ENCODE results near the gene GADD45GIP1. TPM values are rescaled to one million over a fixed set of nuclear protein-coding genes. Genes with fewer than 3 reads are reported as not detected.

Gene GADD45GIP1
- total and polyA plus RNA-seq, 10 of the 15 experiments (the other 5 are each of a cell fraction or from before 2014, with no cell fraction given) = 5.1 to 136 (median 30.1) TPM

DNA sequence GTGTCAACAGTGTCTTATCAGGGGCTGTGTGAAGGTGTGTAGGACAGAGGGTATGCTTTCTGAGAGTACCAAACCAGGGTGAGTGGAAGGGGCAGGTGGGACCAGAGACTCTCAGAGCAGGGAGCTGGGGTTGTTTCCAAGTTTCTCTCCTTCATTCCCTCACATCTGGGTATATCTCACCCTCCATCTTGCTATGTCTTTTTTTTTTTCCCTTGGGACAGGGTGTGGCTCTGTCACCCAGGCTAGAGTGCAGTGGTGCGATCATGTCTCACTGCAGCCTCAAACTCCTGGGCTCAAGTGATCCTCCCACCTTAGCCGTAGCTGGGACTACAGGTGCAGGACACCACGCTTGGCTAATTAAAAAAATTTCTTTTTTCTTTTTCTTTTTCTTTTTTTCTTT lies 23.0 kb upstream of the GADD45GIP1 start:
- in situ Hi-C loops (cut with MboI) = loop anchor here (5.0 to 10.0 kb wide), 2 partner anchors 112 to 285 kb away; no protein-coding TSS in a partner anchor
- SMC1A ChIA-PET (ENCODE audit: uncharacterized antibody, unreplicated experiment) = interaction anchor here (1.1 to 7.5 kb wide), 4 partner anchors 15 to 281 kb away, joined by 3 to 48 read pairs (median 24); no protein-coding TSS in a partner anchor
- Histone ChIP-seq H3K4me2 (ENCODE audit: control insufficient read depth, insufficient read depth) (no peak overlapping the region), H4K20me1 (ENCODE audit: control insufficient read depth, insufficient read depth) (no peaks in the 10 kb centered on the region), H3K79me2 (ENCODE audit: control insufficient read depth, insufficient read depth, low read length) (no peaks in the 10 kb centered on the region), H2AFZ (ENCODE audit: control insufficient read depth, low read depth, low read length) (no peak overlapping the region), H3K9ac (ENCODE audit: control insufficient read depth, insufficient read depth, low read length) (no peak overlapping the region), H3K27ac (ENCODE audit: control insufficient read depth, insufficient read depth) (no peak overlapping the region), H3K36me3 (ENCODE audit: control insufficient read depth in 2 of 2, insufficient read depth in 2 of 2, low read length in 1 of 2) (no peaks in the 10 kb centered on the region), H3K4me1 (ENCODE audit: control insufficient read depth, insufficient read depth, low read length) (no peaks in the 10 kb centered on the region; the same call in 1 of the 2 replicates), H3K4me3 (no peak overlapping the region), H3K9me3 (replicated peaks; ENCODE audit: control insufficient read depth, insufficient read depth, low read length) (no peaks in the 10 kb centered on the region), H3K27me3 (replicated peaks in 1 of 2; ENCODE audit: control insufficient read depth in 2 of 2, insufficient read depth in 2 of 2, low read length in 1 of 2) (0 out of 4 replicates have a peak, but pooled peaks cover 0 to 3% of the 10 kb centered on the region in 2 experiments)
- DNase-seq (ENCODE audit: low read depth, low spot score) (no peak), FAIRE-seq (no peak), ATAC-seq (no peak)
- no TSS peak for BruUV-seq (replicated peaks)
- RAD21 ChIA-PET (ENCODE audit: unreplicated experiment) = interaction anchor here (0.7 to 4.7 kb wide), 5 partner anchors 15 to 115 kb away, joined by 3 to 81 read pairs (median 5); no protein-coding TSS in a partner anchor
- 0% methylated on average over 3 of the region's 3 CpGs for WGBS (ENCODE audit: insufficient coverage, insufficient replicate concordance, low lambda C conversion rate, missing lambda C conversion rate)
- intact Hi-C loops (cut with micrococcal nuclease; ENCODE audit: unreplicated experiment) = loop anchor here (2.0 to 5.0 kb wide), 5 partner anchors 52 to 297 kb away; no protein-coding TSS in a partner anchor
- no peak for TF ChIP-seq ESRRA (IDR thresholded peaks at IDR 0.05; ENCODE audit: low read length)
- no peak for TF ChIP-seq RCOR1 (conservative IDR thresholded peaks at IDR 0.05; ENCODE audit: low read depth, low read length)
- no peak for TF ChIP-seq TAF1 (IDR thresholded peaks at IDR 0.05; ENCODE audit: borderline replicate concordance, low read depth, low read length)
- TF ChIP-seq BRCA1 (IDR thresholded peaks at IDR 0.05; ENCODE audit: low read depth, low read length) = no peak
- no peak for TF ChIP-seq MEF2B (IDR thresholded peaks at IDR 0.05; ENCODE audit: partially characterized antibody, poor library complexity, severe bottlenecking)
- TF ChIP-seq MYB (IDR thresholded peaks at IDR 0.05; ENCODE audit: borderline replicate concordance, low read depth, low read length) = no peak
- no peak for TF ChIP-seq ZBTB40 (IDR thresholded peaks at IDR 0.05; ENCODE audit: borderline replicate concordance)
- TF ChIP-seq CREB1 (IDR thresholded peaks at IDR 0.05; ENCODE audit: low read depth) = no peak
- TF ChIP-seq, protein P1, sequence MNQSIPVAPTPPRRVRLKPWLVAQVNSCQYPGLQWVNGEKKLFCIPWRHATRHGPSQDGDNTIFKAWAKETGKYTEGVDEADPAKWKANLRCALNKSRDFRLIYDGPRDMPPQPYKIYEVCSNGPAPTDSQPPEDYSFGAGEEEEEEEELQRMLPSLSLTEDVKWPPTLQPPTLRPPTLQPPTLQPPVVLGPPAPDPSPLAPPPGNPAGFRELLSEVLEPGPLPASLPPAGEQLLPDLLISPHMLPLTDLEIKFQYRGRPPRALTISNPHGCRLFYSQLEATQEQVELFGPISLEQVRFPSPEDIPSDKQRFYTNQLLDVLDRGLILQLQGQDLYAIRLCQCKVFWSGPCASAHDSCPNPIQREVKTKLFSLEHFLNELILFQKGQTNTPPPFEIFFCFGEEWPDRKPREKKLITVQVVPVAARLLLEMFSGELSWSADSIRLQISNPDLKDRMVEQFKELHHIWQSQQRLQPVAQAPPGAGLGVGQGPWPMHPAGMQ (IDR thresholded peaks at IDR 0.05; ENCODE audit: borderline replicate concordance) = no peak
- TF ChIP-seq SMC3 (IDR thresholded peaks at IDR 0.05; ENCODE audit: borderline replicate concordance, low read length) = no peak
- TF ChIP-seq, protein P2, sequence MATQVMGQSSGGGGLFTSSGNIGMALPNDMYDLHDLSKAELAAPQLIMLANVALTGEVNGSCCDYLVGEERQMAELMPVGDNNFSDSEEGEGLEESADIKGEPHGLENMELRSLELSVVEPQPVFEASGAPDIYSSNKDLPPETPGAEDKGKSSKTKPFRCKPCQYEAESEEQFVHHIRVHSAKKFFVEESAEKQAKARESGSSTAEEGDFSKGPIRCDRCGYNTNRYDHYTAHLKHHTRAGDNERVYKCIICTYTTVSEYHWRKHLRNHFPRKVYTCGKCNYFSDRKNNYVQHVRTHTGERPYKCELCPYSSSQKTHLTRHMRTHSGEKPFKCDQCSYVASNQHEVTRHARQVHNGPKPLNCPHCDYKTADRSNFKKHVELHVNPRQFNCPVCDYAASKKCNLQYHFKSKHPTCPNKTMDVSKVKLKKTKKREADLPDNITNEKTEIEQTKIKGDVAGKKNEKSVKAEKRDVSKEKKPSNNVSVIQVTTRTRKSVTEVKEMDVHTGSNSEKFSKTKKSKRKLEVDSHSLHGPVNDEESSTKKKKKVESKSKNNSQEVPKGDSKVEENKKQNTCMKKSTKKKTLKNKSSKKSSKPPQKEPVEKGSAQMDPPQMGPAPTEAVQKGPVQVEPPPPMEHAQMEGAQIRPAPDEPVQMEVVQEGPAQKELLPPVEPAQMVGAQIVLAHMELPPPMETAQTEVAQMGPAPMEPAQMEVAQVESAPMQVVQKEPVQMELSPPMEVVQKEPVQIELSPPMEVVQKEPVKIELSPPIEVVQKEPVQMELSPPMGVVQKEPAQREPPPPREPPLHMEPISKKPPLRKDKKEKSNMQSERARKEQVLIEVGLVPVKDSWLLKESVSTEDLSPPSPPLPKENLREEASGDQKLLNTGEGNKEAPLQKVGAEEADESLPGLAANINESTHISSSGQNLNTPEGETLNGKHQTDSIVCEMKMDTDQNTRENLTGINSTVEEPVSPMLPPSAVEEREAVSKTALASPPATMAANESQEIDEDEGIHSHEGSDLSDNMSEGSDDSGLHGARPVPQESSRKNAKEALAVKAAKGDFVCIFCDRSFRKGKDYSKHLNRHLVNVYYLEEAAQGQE (IDR thresholded peaks at IDR 0.05; ENCODE audit: low read depth, low read length) = no peak
- no peak for TF ChIP-seq LARP7 (IDR thresholded peaks at IDR 0.05)
- CTCF ChIA-PET = interaction anchor here (0.8 to 13.5 kb wide), 9 partner anchors 12 to 283 kb away, joined by 3 to 247 read pairs (median 5); no protein-coding TSS in a partner anchor
- POLR2A ChIA-PET = no interaction called here
